ENCODE data around the gene RBAK.

- TF ChIP-seq CTCF (IDR thresholded peaks at IDR 0.05; ENCODE audit: low read depth, low read length, missing input control), result no peak
- no peak for TF ChIP-seq TAF1 (conservative IDR thresholded peaks at IDR 0.05)
- TF ChIP-seq EGR1 (IDR thresholded peaks at IDR 0.05; ENCODE audit: low read depth in 2 of 2), result no peak
- TF ChIP-seq RAD21 (IDR thresholded peaks at IDR 0.05), result no peak
- TF ChIP-seq GABPA (IDR thresholded peaks at IDR 0.05 in 1 of 2, conservative IDR thresholded peaks at IDR 0.05 in 1 of 2), result no peak
- TF ChIP-seq, protein P1, sequence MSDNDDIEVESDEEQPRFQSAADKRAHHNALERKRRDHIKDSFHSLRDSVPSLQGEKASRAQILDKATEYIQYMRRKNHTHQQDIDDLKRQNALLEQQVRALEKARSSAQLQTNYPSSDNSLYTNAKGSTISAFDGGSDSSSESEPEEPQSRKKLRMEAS (IDR thresholded peaks at IDR 0.05), result no peak
- TF ChIP-seq JUND (IDR thresholded peaks at IDR 0.05), result no peak
These were observed 5.0 kb downstream of the RBAK start for GRCh38 chr7:5050676-5051075.
